SK-N-MC (cell line): Measurements from ENCODE around the gene MACF1.

Source experiments
- EZH2 ChIP-seq: fragments of 200-600 bp; sonication (generic); IDR thresholded peaks from one replicate; pipeline ENCODE4 v1.6.1; 2017; ENCODE audit warnings: antibody characterized with exemption
- POLR2AphosphoS5 ChIP-seq: IDR thresholded peaks from 2 replicates; pipeline ENCODE4 v1.6.1; 2012; ENCODE audit warnings: mild to moderate bottlenecking, low read depth, low read length, borderline replicate concordance

DNA sequence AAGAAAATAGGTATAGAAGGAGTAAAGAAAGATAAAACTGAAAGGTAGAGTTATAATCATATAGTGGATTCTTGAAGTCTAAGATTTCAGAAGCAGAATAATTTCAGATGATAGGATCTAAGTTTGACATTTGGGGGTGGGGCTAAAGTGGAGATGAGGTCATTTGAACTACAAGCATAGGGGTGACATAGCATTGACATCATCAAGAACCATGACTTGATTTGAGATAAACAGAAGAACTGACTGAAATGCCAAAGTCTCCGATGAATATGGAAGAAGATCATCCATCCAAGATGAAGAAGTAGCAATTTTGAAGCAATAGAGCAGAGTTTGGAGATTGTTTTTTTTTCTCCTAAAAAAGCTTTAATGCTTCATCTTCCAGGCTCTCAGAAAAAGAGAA, 122.3 kb downstream of the MACF1 start:
- TF ChIP-seq POLR2AphosphoS5 (no peak), EZH2 (no peak)
